Neural cell (in vitro differentiated cells): ENCODE data around the gene SLC35A3. TPM values are rescaled to one million over a fixed set of nuclear protein-coding genes. Genes with fewer than 3 reads are reported as not detected.

Experiments
- H2AFZ ChIP-seq: fragments of 200-600, 300-800 bp; sonication (generic), shearing (Covaris generic); 2 replicates; pipeline ENCODE4 v1.6.0; 2014; ENCODE audit warnings: low read depth, mild to moderate bottlenecking, antibody characterized with exemption, low read length, moderate library complexity
- H3F3A ChIP-seq: fragments of 200-600 bp; shearing (Covaris generic); 2 replicates; pipeline ENCODE4 v1.6.1; 2016; ENCODE audit warnings: mild to moderate bottlenecking, moderate library complexity, mixed read lengths, antibody characterized with exemption, low read length; ENCODE audit not compliant: insufficient read depth, poor library complexity, severe bottlenecking
- H3K27ac ChIP-seq: fragments of 200-600, 300-800 bp; sonication (generic), shearing (Covaris generic); 2 replicates; pipeline ENCODE4 v1.5.1; 2014; ENCODE audit warnings: mild to moderate bottlenecking, low read length, moderate library complexity
- H3K27me3 ChIP-seq: fragments of 300-800, 200-600 bp; sonication (generic), shearing (Covaris generic); 2 replicates; pipeline ENCODE4 v1.6.0; 2014; ENCODE audit warnings: mild to moderate bottlenecking, low read depth, low read length, moderate library complexity; ENCODE audit not compliant: insufficient read depth
- H3K36me3 ChIP-seq: fragments of 300-800, 200-600 bp; sonication (generic), shearing (Covaris generic); 2 replicates; pipeline ENCODE4 v1.5.1; 2014; ENCODE audit warnings: mild to moderate bottlenecking, antibody characterized with exemption, low read length, moderate library complexity; ENCODE audit not compliant: insufficient read depth
- H3K4me2 ChIP-seq: fragments of 300-800, 200-600 bp; sonication (generic), shearing (Covaris generic); 2 replicates; pipeline ENCODE4 v1.6.0; 2014; ENCODE audit warnings: mild to moderate bottlenecking, low read length
- H3K4me3 ChIP-seq: fragments of 300-800, 200-600 bp; sonication (generic), shearing (Covaris generic); 2 replicates; pipeline ENCODE4 v1.5.1; 2014; ENCODE audit warnings: mild to moderate bottlenecking, low read length, moderate library complexity
- H3K79me2 ChIP-seq: fragments of 200-600 bp; shearing (Covaris generic); replicated peaks from 2 replicates; pipeline ENCODE4 v1.6.0; 2014; ENCODE audit warnings: mild to moderate bottlenecking, low read length, moderate library complexity; ENCODE audit not compliant: insufficient read depth
- H3K9ac ChIP-seq: fragments of 300-800, 200-600 bp; sonication (generic), shearing (Covaris generic); 2 replicates; pipeline ENCODE4 v1.6.1; 2016; ENCODE audit warnings: mild to moderate bottlenecking, low read length, mixed read lengths
- H3K9me2 ChIP-seq: fragments of 200-600 bp; shearing (Covaris generic); 2 replicates; pipeline ENCODE4 v1.6.1; 2016; ENCODE audit warnings: mild to moderate bottlenecking, low read length, mixed read lengths; ENCODE audit not compliant: insufficient read depth
- H3K9me3 ChIP-seq: fragments of 200-600, 300-800 bp; sonication (generic), shearing (Covaris generic); 2 replicates; pipeline ENCODE4 v1.6.1; 2016; ENCODE audit warnings: mild to moderate bottlenecking, mixed run types, low read length, moderate library complexity, mixed read lengths
- H4K20me1 ChIP-seq: fragments of 200-600 bp; shearing (Covaris generic); 2 replicates; pipeline ENCODE4 v1.6.1; 2016; ENCODE audit warnings: mild to moderate bottlenecking, mixed run types; ENCODE audit not compliant: insufficient read depth
- EP300 ChIP-seq: fragments of 450-650 bp; conservative IDR thresholded peaks from 2 replicates; pipeline ENCODE4 v1.6.1; 2014; ENCODE audit warnings: antibody characterized with exemption, mild to moderate bottlenecking, moderate library complexity; ENCODE audit not compliant: poor library complexity, severe bottlenecking
- EZH2 ChIP-seq: fragments of 200-600, 300-800 bp; shearing (Covaris generic), sonication (generic); IDR thresholded peaks from 2 replicates; pipeline ENCODE4 v1.6.1; 2014; ENCODE audit warnings: antibody characterized with exemption, low read length, borderline replicate concordance, mild to moderate bottlenecking; ENCODE audit not compliant: insufficient read depth, poor library complexity, severe bottlenecking
- MXI1 ChIP-seq: fragments of 450-650 bp; conservative IDR thresholded peaks from 2 replicates; pipeline ENCODE4 v1.6.1; 2014; ENCODE audit warnings: antibody characterized with exemption, mild to moderate bottlenecking; ENCODE audit not compliant: poor library complexity, severe bottlenecking
- POLR2AphosphoS5 ChIP-seq: IDR thresholded peaks from 2 replicates; pipeline ENCODE4 v1.6.1; 2012
- RAD21 ChIP-seq: fragments of 450-650 bp; conservative IDR thresholded peaks from 2 replicates; pipeline ENCODE4 v1.6.1; 2014; ENCODE audit warnings: antibody characterized with exemption, mild to moderate bottlenecking, moderate library complexity
- SMC3 ChIP-seq: fragments of 450-650 bp; conservative IDR thresholded peaks from 2 replicates; pipeline ENCODE4 v1.6.1; 2014; ENCODE audit warnings: antibody characterized with exemption, mild to moderate bottlenecking, moderate library complexity; ENCODE audit not compliant: poor library complexity
- TAF1 ChIP-seq: IDR thresholded peaks from 2 replicates; pipeline ENCODE4 v1.6.1; 2012; ENCODE audit warnings: low read depth
- polyA plus RNA-seq: library from polyadenylated mRNA; depleted of rRNA; stranded (reverse); fragments of >200 nt; gene quantifications from 2 replicates; pipeline ENCODE4 v1.2.3, GENCODE V29; 2014
- TF ChIP-seq, protein P1 (sequence below): fragments of 450-650 bp; IDR thresholded peaks from 2 replicates; pipeline ENCODE4 v1.5.1; 2014; ENCODE audit warnings: antibody characterized with exemption, mild to moderate bottlenecking, moderate library complexity; ENCODE audit not compliant: poor library complexity, severe bottlenecking
- TF ChIP-seq, protein P2 (sequence below): IDR thresholded peaks from 2 replicates; pipeline ENCODE4 v1.6.1; 2012; ENCODE audit warnings: borderline replicate concordance

Gene SLC35A3
- polyA plus RNA-seq, 1 donor from 2014 or later, result 26.8 TPM

DNA sequence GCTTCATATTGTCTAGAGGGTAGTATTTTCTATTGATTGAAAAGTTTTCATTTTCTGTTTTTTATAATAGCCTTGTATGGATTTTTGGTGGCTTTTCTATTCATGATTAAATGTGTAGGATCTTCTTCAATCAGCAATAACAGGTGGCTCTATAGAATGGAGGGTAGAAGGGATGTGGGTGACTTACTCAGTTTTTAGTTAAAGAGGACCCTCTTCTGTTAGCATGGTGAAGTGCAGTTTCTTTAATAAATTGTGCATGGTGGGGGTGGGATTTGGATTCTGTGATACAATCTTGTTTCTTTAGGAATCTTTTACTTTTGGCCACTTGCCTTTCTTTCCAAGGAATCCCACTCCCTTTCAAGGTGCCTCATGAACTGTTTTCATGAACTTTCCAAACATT is 64.7 kb downstream of the SLC35A3 start:
- Histone ChIP-seq H2AFZ (no peak overlapping the region), H3K9me3 (no peaks in the 10 kb centered on the region), H3K9me2 (no peaks in the 10 kb centered on the region), H3K27ac (no peak overlapping the region), H4K20me1 (no peaks in the 10 kb centered on the region), H3K79me2 (peaks cover 22% of the 10 kb centered on the region), H3F3A (no peaks in the 10 kb centered on the region), H3K9ac (no peak overlapping the region), H3K27me3 (no peaks in the 10 kb centered on the region), H3K36me3 (no peaks in the 10 kb centered on the region), H3K4me2 (no peak overlapping the region), H3K4me3 (no peak overlapping the region)
- TF ChIP-seq POLR2AphosphoS5 (no peak), TAF1 (no peak), EZH2 (no peak), RAD21 (no peak), EP300 (no peak), SMC3 (no peak), MXI1 (no peak)
- TF ChIP-seq, protein P1, sequence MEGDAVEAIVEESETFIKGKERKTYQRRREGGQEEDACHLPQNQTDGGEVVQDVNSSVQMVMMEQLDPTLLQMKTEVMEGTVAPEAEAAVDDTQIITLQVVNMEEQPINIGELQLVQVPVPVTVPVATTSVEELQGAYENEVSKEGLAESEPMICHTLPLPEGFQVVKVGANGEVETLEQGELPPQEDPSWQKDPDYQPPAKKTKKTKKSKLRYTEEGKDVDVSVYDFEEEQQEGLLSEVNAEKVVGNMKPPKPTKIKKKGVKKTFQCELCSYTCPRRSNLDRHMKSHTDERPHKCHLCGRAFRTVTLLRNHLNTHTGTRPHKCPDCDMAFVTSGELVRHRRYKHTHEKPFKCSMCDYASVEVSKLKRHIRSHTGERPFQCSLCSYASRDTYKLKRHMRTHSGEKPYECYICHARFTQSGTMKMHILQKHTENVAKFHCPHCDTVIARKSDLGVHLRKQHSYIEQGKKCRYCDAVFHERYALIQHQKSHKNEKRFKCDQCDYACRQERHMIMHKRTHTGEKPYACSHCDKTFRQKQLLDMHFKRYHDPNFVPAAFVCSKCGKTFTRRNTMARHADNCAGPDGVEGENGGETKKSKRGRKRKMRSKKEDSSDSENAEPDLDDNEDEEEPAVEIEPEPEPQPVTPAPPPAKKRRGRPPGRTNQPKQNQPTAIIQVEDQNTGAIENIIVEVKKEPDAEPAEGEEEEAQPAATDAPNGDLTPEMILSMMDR, result no peak
- TF ChIP-seq, protein P2, sequence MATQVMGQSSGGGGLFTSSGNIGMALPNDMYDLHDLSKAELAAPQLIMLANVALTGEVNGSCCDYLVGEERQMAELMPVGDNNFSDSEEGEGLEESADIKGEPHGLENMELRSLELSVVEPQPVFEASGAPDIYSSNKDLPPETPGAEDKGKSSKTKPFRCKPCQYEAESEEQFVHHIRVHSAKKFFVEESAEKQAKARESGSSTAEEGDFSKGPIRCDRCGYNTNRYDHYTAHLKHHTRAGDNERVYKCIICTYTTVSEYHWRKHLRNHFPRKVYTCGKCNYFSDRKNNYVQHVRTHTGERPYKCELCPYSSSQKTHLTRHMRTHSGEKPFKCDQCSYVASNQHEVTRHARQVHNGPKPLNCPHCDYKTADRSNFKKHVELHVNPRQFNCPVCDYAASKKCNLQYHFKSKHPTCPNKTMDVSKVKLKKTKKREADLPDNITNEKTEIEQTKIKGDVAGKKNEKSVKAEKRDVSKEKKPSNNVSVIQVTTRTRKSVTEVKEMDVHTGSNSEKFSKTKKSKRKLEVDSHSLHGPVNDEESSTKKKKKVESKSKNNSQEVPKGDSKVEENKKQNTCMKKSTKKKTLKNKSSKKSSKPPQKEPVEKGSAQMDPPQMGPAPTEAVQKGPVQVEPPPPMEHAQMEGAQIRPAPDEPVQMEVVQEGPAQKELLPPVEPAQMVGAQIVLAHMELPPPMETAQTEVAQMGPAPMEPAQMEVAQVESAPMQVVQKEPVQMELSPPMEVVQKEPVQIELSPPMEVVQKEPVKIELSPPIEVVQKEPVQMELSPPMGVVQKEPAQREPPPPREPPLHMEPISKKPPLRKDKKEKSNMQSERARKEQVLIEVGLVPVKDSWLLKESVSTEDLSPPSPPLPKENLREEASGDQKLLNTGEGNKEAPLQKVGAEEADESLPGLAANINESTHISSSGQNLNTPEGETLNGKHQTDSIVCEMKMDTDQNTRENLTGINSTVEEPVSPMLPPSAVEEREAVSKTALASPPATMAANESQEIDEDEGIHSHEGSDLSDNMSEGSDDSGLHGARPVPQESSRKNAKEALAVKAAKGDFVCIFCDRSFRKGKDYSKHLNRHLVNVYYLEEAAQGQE, result no peak

DNA sequence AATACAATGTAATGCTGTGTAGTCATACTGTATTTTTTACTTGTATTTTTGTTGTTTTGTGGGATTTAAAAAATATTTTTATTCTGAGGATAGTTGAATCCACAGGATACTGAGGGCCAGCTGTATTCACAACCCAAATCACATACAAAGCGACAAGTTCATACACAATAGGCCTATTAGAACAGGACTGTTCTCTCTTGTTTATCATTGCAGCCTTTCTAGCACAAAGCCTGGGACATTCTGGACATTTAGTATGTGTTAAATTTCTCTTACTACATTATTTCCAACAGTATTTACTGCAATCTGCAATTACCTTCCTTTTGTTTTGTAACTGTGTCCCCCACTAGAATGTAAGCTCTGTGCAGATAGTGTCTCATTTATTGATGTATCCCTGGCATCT is 65.4 kb downstream of the SLC35A3 start:
- no peaks in the 10 kb centered on the region for H3K9me3 ChIP-seq
- no peak overlapping the region for H3K4me3 ChIP-seq
- no peaks in the 10 kb centered on the region for H3F3A ChIP-seq
- H3K79me2 ChIP-seq, result peaks cover 29% of the 10 kb centered on the region
- no peaks in the 10 kb centered on the region for H3K27me3 ChIP-seq
- H3K9me2 ChIP-seq, result no peaks in the 10 kb centered on the region
- TF ChIP-seq POLR2AphosphoS5, result no peak
- no peaks in the 10 kb centered on the region for H4K20me1 ChIP-seq
- no peaks in the 10 kb centered on the region for H3K36me3 ChIP-seq
- no peak overlapping the region for H3K27ac ChIP-seq
- H3K4me2 ChIP-seq, result no peak overlapping the region
- H2AFZ ChIP-seq, result no peak overlapping the region
- no peak overlapping the region for H3K9ac ChIP-seq
